ENCODE data around the gene CCDC85B.
A peak's percentile ranks its signal among the peaks of the same experiment; 100 is the strongest.

Gene CCDC85B

DNA sequence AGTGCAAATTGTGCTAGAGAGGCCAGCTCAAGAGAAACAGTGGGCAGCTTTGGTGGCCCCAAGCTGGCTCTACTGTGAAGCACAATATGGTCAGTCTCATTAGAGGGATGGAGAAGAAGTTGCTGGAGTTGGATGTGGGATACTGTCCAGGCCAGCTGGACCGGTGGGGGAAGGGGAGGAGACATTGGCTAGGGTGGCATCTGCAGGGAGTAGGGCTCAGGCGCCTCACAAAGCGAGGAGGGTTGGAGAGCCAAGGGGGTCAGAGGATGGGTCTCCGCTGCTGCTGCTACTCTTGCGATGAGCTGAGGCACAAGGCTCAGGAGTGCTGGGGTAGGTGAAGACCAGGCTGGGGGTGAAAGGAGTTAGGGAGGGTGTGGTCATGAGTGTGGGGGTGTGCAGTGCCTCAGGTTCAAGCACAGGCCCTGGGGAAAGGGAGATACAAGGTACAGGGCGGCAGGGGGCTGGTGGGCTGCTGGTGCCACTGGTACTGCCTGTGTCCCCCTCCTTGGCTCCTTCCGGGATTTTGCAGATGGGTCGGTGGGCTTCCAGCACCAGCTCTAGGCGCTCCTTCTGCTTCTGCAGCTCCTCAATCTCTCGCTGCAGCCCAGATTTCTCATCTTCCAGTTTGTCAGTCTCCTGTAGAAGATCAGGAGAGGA, 2.3 kb downstream of the CCDC85B start:
- TF ChIP-seq CTCF (IDR thresholded peaks at IDR 0.05) = no peak
- Histone ChIP-seq H3K27ac (peak overlapping the region; percentile 87 to 91), H3K4me3 (peak overlapping the region; percentile 73)
- DNase-seq (ENCODE audit: low spot score) = no peak

GRCh38 chr11:65894034-65894591, 3.6 kb downstream of the CCDC85B start:
- H3K4me3 ChIP-seq = peak overlapping the region; percentile 73
- peak overlapping the region; percentile 72 to 91 for H3K27ac ChIP-seq
- DNase-seq (ENCODE audit: low spot score) = no peak
- no peak for TF ChIP-seq CTCF (IDR thresholded peaks at IDR 0.05)

DNA sequence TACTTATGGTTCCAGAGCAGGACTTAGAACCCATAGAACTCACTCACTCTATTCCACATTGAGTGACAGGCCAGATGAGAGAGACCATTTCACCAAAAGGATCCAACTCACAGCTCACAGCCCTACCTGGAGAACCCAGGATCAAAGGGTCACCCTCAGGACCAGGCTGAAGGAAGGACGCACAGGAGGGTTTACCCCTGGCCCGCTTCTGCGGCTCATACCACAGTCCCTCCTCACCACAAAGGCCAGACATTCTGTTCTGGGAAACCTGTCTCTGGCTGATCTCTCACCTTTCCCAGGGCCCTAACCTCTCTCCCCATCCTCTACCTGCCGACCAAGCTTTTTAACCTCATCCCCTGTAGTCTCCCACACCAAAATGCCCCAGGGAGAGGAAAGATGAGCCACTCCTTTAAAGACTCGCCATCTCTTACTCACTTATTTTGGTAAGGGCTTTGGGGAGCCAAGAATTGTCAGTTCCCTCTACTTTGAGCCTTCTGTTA, 5.1 kb downstream of the CCDC85B start:
- H3K4me3 ChIP-seq = no peak overlapping the region
- no peak for DNase-seq (ENCODE audit: low spot score)
- no peak overlapping the region for H3K27ac ChIP-seq
- no peak for TF ChIP-seq CTCF (IDR thresholded peaks at IDR 0.05)

DNA sequence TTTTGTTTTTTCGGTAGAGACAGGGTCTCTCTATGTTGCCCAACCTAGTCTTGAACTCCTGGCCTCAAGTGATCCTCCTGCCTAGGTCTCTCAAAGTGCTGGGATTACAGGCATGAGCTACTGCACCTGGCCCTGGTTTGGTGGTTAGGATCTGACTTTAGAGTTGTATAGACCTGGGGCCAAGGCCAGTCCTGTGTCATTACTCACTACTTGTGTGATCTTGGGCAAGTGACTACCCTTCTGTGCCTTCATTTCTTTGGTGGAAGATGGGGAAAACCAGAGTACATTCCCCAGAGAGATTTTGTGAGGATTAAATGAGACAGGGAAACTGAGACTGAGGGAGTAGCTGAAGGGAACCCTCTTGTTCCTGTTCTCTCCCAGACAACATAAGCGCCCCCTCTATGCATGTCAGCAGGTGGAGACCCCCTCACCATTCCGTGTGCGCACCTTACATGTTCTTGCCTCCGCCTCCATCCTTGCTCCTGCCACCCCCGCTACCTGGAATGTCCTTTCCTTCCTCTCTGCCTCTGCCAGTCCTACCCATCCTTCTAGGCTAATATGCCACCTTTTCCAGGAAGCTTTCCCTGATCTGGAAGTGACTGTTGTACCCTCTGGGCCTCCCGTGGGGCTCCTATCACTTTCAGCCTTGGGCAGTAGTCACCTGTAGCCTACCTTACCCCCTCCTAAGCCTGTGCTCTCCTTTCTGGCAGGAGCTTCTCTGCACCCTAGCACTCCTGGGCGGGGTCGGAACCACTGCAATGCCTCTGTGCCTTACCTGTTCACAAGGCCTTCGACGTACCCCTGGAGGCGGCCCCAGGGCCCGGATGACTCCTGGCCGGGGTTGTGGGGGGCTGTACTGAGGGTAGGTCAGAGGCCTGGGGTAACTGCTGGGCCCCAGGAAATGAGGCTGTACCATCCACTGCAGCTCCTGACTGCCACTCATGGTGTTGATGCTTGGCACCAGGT, 5.8 kb downstream of the CCDC85B start:
- no peak overlapping the region for H3K27ac ChIP-seq
- no peak for DNase-seq (ENCODE audit: low spot score)
- TF ChIP-seq CTCF (IDR thresholded peaks at IDR 0.05) = no peak
- no peak overlapping the region for H3K4me3 ChIP-seq

DNA sequence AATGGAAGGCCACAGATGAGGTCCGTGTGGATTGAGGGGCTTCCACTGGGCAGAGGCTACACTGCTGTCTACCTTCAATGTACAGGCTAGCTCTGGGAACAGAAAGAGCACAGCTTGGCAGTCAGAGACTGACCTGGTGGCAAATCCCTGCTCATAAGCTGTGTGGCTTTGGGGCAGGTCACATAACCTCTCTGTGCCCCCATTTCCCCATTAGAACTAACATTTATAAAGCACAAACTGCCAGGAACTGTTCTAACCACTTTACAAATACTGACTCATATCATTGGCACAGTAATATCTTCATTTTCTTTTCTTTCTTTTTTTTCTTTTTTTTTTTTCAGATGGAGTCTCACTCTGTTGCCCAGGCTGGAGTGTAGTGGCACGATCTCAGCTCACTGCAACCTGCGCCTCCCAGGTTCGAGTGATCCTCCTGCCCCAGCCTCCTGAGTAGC, 6.6 kb downstream of the CCDC85B start:
- DNase-seq (ENCODE audit: low spot score) = no peak
- no peak overlapping the region for H3K27ac ChIP-seq
- TF ChIP-seq CTCF (IDR thresholded peaks at IDR 0.05) = no peak
- H3K4me3 ChIP-seq = no peak overlapping the region

GRCh38 chr11:65898656-65899355, 8.3 kb downstream of the CCDC85B start:
- H3K27ac ChIP-seq = peak overlapping the region; percentile 60 to 88
- peak overlapping the region; percentile 81 for H3K4me3 ChIP-seq
- no peak for TF ChIP-seq CTCF (IDR thresholded peaks at IDR 0.05)

More at GRCh38 chr11:65898656-65899355, 8.3 kb downstream of the CCDC85B start:
- no peak for DNase-seq (ENCODE audit: low spot score)
